GM18505 (cell line): ENCODE measurements around the gene TXK.

Experiments
- ATAC-seq: cut with Tn5 transposase; IDR thresholded peaks from one replicate; pipeline ENCODE4 v1.9.1; 2021; ENCODE audit not compliant: unreplicated experiment
- POLR2A ChIP-seq: IDR thresholded peaks from 4 replicates; pipeline ENCODE4 v1.6.1; 2011; ENCODE audit warnings: borderline replicate concordance; ENCODE audit not compliant: insufficient read depth, insufficient read length; ENCODE audit errors: extremely low read depth

TXK gene

GRCh38 chr4:48095441-48095840, 38.6 kb downstream of the TXK start:
- no peak for TF ChIP-seq POLR2A

GRCh38 chr4:48093991-48094416, 40.0 kb downstream of the TXK start:
- ATAC-seq, result no peak

More at GRCh38 chr4:48095441-48095840, 38.6 kb downstream of the TXK start:
- ATAC-seq, result no peak

GRCh38 chr4:48090621-48091020, 43.4 kb downstream of the TXK start:
- ATAC-seq, result no peak
- TF ChIP-seq POLR2A, result no peak

More at GRCh38 chr4:48093991-48094416, 40.0 kb downstream of the TXK start:
- no peak for TF ChIP-seq POLR2A

GRCh38 chr4:48085821-48086589, 48.0 kb downstream of the TXK start:
- TF ChIP-seq POLR2A, result no peak
- ATAC-seq, result no peak

- no peak for ATAC-seq
- TF ChIP-seq POLR2A, result no peak
Measured at GRCh38 chr4:48082956-48083355, 51.1 kb downstream of the TXK start.

- ATAC-seq, result no peak
- TF ChIP-seq POLR2A, result no peak
Measured at GRCh38 chr4:48081196-48081595, 52.9 kb downstream of the TXK start.

GRCh38 chr4:48079972-48080391, 54.1 kb downstream of the TXK start:
- no peak for ATAC-seq
- TF ChIP-seq POLR2A, result no peak

GRCh38 chr4:48078862-48079655, 55.0 kb downstream of the TXK start:
- ATAC-seq, result no peak
- TF ChIP-seq POLR2A, result no peak

GRCh38 chr4:48078425-48078824, 55.6 kb downstream of the TXK start:
- TF ChIP-seq POLR2A, result no peak
- no peak for ATAC-seq

- TF ChIP-seq POLR2A, result no peak
- no peak for ATAC-seq
Measured at GRCh38 chr4:48074657-48075056, 59.4 kb downstream of the TXK start.

- no peak for TF ChIP-seq POLR2A
- no peak for ATAC-seq
Measured at GRCh38 chr4:48073567-48074103, 60.4 kb downstream of the TXK start.

- no peak for ATAC-seq
- no peak for TF ChIP-seq POLR2A
Measured at GRCh38 chr4:48071191-48071590, 62.9 kb downstream of the TXK start.

GRCh38 chr4:48069026-48069425, 65.0 kb downstream of the TXK start:
- no peak for TF ChIP-seq POLR2A
- no peak for ATAC-seq
